Measurements from ENCODE around the gene PGBD2. TPM values are rescaled to one million over a fixed set of nuclear protein-coding genes. Genes with fewer than 3 reads are reported as not detected.

Gene PGBD2
- total and polyA plus RNA-seq, 2 of the 8 experiments (the other 6 are each of a cell fraction or from before 2014, with no cell fraction given), result 4.5 to 7.7 TPM

DNA sequence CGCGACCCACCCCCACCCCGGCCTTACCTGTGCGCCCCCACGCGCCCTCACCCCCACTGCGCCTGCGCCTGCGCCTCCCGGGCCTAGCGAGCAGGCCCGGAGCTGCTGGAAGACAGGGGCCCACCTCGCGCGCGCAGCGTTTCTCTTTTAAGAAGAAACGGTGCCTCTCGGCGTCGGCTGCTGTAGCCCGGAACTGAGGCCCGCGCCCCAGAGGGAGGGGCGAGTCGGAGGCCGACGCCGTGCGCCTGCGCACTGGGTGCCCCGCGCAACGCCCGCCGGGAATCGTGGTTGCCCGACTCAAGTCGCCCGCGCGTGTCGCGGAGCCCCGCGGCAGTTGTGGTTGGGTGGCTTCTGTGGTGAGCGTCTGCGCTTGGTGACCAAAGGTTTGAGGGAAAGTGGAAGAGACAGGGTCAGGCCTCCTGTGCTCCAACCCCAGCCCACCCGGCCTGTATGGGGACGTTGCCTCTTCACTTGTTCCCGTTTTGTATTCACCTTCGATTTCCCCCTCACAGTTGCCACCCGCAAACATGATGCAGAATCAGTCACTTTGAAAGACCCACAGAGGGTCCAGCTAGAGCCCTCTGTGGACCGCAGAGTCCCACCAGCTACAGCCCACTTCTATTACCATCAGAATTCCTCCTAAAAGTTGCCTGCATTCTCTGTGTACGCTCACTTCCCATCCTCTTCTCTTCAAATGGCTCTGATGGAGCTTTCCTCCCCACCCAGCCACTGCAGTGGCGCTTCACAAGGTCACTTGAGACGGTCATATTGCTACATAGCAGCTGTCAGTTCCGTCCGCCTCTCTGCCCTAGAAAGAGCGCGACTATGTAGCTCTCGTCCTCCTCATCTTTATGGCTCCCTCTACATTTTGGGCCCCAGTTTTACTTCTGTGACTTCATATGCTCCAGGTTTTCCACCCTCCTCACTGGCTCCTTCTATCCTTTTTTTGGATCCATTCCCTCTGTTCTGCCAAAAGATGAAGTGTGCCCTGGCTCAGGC, 46.8 kb upstream of the PGBD2 start, which contains the start of gene ZNF692:
Gene ZNF692 (minus strand): TSS at position 195 of the 999 bp plus-strand sequence. CDS start 776 bp downstream, outside the sequence.
- POLR2A ChIA-PET (ENCODE audit: partially characterized antibody), result interaction anchor here (0.5 to 5.9 kb wide), 18 partner anchors 10 to 1529 kb away, joined by 3 to 46 read pairs (median 6); partner anchors contain the start of genes PGBD2, SH3BP5L and ZNF672
- H2BK12ac ChIP-seq (ENCODE audit: low read depth, low read length), result peak within 1 kb of the TSS; percentile 62; the same call in 1 of the 2 replicates
- no peak for FAIRE-seq
- peaks cover 0 to 8% of the 10 kb centered on the region in 2 experiments; a peak in 1 of 4 replicates for H3K79me2 ChIP-seq (ENCODE audit: control insufficient read depth in 1 of 2, insufficient read depth in 2 of 2, low read length in 2 of 2)
- H3K79me1 ChIP-seq (ENCODE audit: low read depth, low read length), result no peaks in the 10 kb centered on the region
- peak within 1 kb of the TSS; percentile 76 for H4K8ac ChIP-seq (ENCODE audit: extremely low read depth, insufficient read depth, low read length)
- peak within 1 kb of the TSS; percentile 85 for H2AFZ ChIP-seq (ENCODE audit: low read length)
- peak within 1 kb of the TSS; percentile 43 for H3K56ac ChIP-seq (replicated peaks; ENCODE audit: insufficient read length, low read depth, low read length)
- H4K20me1 ChIP-seq (replicated peaks in 1 of 2; ENCODE audit: control insufficient read depth in 1 of 2, insufficient read depth in 2 of 2, low read length in 2 of 2), result no peaks in the 10 kb centered on the region
- peaks cover 0 to 15% (median 8%) of the 10 kb centered on the region in 4 experiments; a peak in 5 of 7 replicates for H3K27me3 ChIP-seq (replicated peaks in 1 of 4; ENCODE audit: control insufficient read depth in 3 of 4, extremely low read depth in 1 of 4, insufficient read depth in 3 of 4, low read length in 3 of 4)
- peak within 1 kb of the TSS; percentile 61; the same call in 1 of the 2 replicates for H2BK15ac ChIP-seq (ENCODE audit: low read length)
- H2BK5ac ChIP-seq (ENCODE audit: low read depth, low read length), result peak within 1 kb of the TSS; percentile 27; the same call in 1 of the 2 replicates
- H3K36me3 ChIP-seq (ENCODE audit: control insufficient read depth in 2 of 4, insufficient read depth in 4 of 4, low read length in 3 of 4), result peaks cover 3 to 17% (median 11%) of the 10 kb centered on the region in 4 experiments; a peak in 7 of 8 replicates
- CTCF ChIA-PET (ENCODE audit: partially characterized antibody), result interaction anchor here (0.6 to 5.0 kb wide), 18 partner anchors 9 to 1495 kb away, joined by 3 to 58 read pairs (median 5); partner anchors contain the start of genes SH3BP5L and ZNF672
- peak within 1 kb of the TSS; percentile 47 for H3K4ac ChIP-seq (replicated peaks; ENCODE audit: insufficient read length, low read depth, low read length)
- peak within 1 kb of the TSS; percentile 95 for H3K18ac ChIP-seq (ENCODE audit: extremely low read depth, low read length)
- WGBS, 2 experiments (ENCODE audit: extremely low coverage in 1 of 2, insufficient coverage in 1 of 2, insufficient read length in 1 of 2, insufficient replicate concordance in 2 of 2, low coverage in 1 of 2, low lambda C conversion rate in 2 of 2, missing lambda C conversion rate in 1 of 2), result 9% methylated on average over 57 of the region's 62 CpGs; no CpG with 5 or more reads in 1 of the 2 experiments
- peak within 1 kb of the TSS; percentile 77 for H4K91ac ChIP-seq (replicated peaks; ENCODE audit: insufficient read length, low read length)
- H3K4me1 ChIP-seq (replicated peaks in 1 of 4; ENCODE audit: control insufficient read depth in 3 of 4, insufficient read depth in 4 of 4, low read length in 3 of 4), result peaks cover 3 to 18% (median 14%) of the 10 kb centered on the region in 4 experiments
- H3K23me2 ChIP-seq (ENCODE audit: low read depth, low read length), result peaks cover 26% of the 10 kb centered on the region
- H2BK120ac ChIP-seq (replicated peaks; ENCODE audit: low read depth, low read length), result no peak within 1 kb of the TSS
- DNase-seq (ENCODE audit: low read depth in 1 of 2, low spot score in 2 of 2), result peak; percentile 88 to 96
- H3K14ac ChIP-seq (ENCODE audit: insufficient read length), result no peak within 1 kb of the TSS
- H2BK20ac ChIP-seq (ENCODE audit: low read length), result no peak within 1 kb of the TSS
- H3K23ac ChIP-seq (ENCODE audit: insufficient read length), result no peak within 1 kb of the TSS
- no peak within 1 kb of the TSS for H2AK5ac ChIP-seq (ENCODE audit: low read depth, low read length)
- peak within 1 kb of the TSS; percentile 76 to 81 (median 78) for H3K9ac ChIP-seq (replicated peaks in 1 of 4; ENCODE audit: extremely low read depth in 1 of 4, low read depth in 3 of 4, low read length in 3 of 4)
- H3K4me2 ChIP-seq (ENCODE audit: insufficient read depth in 1 of 2, low read depth in 2 of 2, low read length in 2 of 2), result peak within 1 kb of the TSS; percentile 80 to 99
- H3K9me3 ChIP-seq (ENCODE audit: insufficient read depth in 2 of 2, low read depth in 1 of 2, low read length in 1 of 2), result no peaks in the 10 kb centered on the region
- peak within 1 kb of the TSS; percentile 76 to 93 (median 84) for H3K4me3 ChIP-seq (ENCODE audit: extremely low read depth in 1 of 4, insufficient read depth in 2 of 4, low read depth in 3 of 4, low read length in 4 of 4)
- peak within 1 kb of the TSS; percentile 75 for H3K27ac ChIP-seq (ENCODE audit: low read depth, low read length)
- H4K5ac ChIP-seq (ENCODE audit: insufficient read length, low read depth, low read length), result peak within 1 kb of the TSS; percentile 53
- TF ChIP-seq HDAC6 (IDR thresholded peaks at IDR 0.05; ENCODE audit: low read depth, low read length) (no peak), YY1 (IDR thresholded peaks at IDR 0.05; ENCODE audit: low read depth, low read length) (no peak), SIN3A (conservative IDR thresholded peaks at IDR 0.05 in 1 of 2, IDR thresholded peaks at IDR 0.05 in 1 of 2; ENCODE audit: low read depth in 1 of 2, low read length in 2 of 2) (peak in 1 of 2 experiments; percentile 29; a peak in 1 of 4 replicates), TBP (IDR thresholded peaks at IDR 0.05; ENCODE audit: low read depth, low read length) (0 out of 2 replicates have a peak, but pooled peaks have one; percentile 6), NRF1 (IDR thresholded peaks at IDR 0.05; ENCODE audit: low read depth, low read length) (peak; percentile 86), TAF7 (optimal IDR thresholded peaks at IDR 0.05; ENCODE audit: borderline replicate concordance, low read depth, low read length) (peak; percentile 35), SP1 (IDR thresholded peaks at IDR 0.05; ENCODE audit: low read depth, low read length) (peak; percentile 25; the same call in 1 of the 2 replicates), BACH1 (IDR thresholded peaks at IDR 0.05; ENCODE audit: low read length) (peak; percentile 35; the same call in 1 of the 2 replicates)
- TF ChIP-seq, protein P1, sequence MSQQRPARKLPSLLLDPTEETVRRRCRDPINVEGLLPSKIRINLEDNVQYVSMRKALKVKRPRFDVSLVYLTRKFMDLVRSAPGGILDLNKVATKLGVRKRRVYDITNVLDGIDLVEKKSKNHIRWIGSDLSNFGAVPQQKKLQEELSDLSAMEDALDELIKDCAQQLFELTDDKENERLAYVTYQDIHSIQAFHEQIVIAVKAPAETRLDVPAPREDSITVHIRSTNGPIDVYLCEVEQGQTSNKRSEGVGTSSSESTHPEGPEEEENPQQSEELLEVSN (IDR thresholded peaks at IDR 0.05), result peak; percentile 85
